GM19467 (cell line): Measurements from ENCODE around the gene MAN2A2.
"Not testable (repeated sequence)": the region's sequence is repeated elsewhere in the genome, so short reads cannot be mapped to it uniquely, and the experiment has no call there.

Experiments used
- ATAC-seq: cut with Tn5 transposase; IDR thresholded peaks from one replicate; pipeline ENCODE4 v1.9.1; 2021; ENCODE audit warnings: mild to moderate bottlenecking, moderate library complexity; ENCODE audit not compliant: unreplicated experiment

MAN2A2 gene

GRCh38 chr15:90883976-90884718 lies 19.0 kb upstream of the MAN2A2 start, which contains the start of gene FES:
Gene FES, plus strand, starts transcription at chr15:90884504. Its CDS starts 542 bp downstream, at chr15:90885046.
- no peak for ATAC-seq

GRCh38 chr15:90884719-90885431 lies 18.2 kb upstream of the MAN2A2 start:
- ATAC-seq, result no peak

GRCh38 chr15:90885432-90886290 lies 17.4 kb upstream of the MAN2A2 start:
- no peak for ATAC-seq

- ATAC-seq, result no peak
Observed at GRCh38 chr15:90886291-90886614, 16.8 kb upstream of the MAN2A2 start.

- no peak for ATAC-seq
Observed at GRCh38 chr15:90887037-90887481, 16.0 kb upstream of the MAN2A2 start.

GRCh38 chr15:90889313-90889730 lies 13.8 kb upstream of the MAN2A2 start:
- no peak for ATAC-seq

GRCh38 chr15:90889736-90890456 lies 13.2 kb upstream of the MAN2A2 start:
- no peak for ATAC-seq

- no peak for ATAC-seq
Observed at GRCh38 chr15:90890839-90891238, 12.3 kb upstream of the MAN2A2 start.

GRCh38 chr15:90891346-90891949 lies 11.7 kb upstream of the MAN2A2 start:
- ATAC-seq, result no peak

- no peak for ATAC-seq
Observed at GRCh38 chr15:90892023-90892422, 11.1 kb upstream of the MAN2A2 start.

- no peak for ATAC-seq
Observed at GRCh38 chr15:90892498-90893174, 10.5 kb upstream of the MAN2A2 start.

GRCh38 chr15:90893175-90894090 lies 9.7 kb upstream of the MAN2A2 start:
- ATAC-seq, result no peak

- no peak for ATAC-seq
Observed at GRCh38 chr15:90895571-90896117, 7.5 kb upstream of the MAN2A2 start.

GRCh38 chr15:90897131-90897655 lies 5.9 kb upstream of the MAN2A2 start:
- not testable (repeated sequence) for ATAC-seq

- ATAC-seq, result no peak
Observed at GRCh38 chr15:90901175-90902039, 1.7 kb upstream of the MAN2A2 start.

- ATAC-seq, result peak; percentile 61
Observed at GRCh38 chr15:90902040-90902839, 862 bp upstream of the MAN2A2 start.
